CD14-positive monocyte (primary cell): ENCODE measurements around the gene BNC1. TPM values are rescaled to one million over a fixed set of nuclear protein-coding genes. Genes with fewer than 3 reads are reported as not detected.

Source experiments
- DNase-seq, 3 donors: peaks; one replicate each; pipeline ENCODE4 v3.0.0-alpha.2; 2011 to 2022
- H2AFZ ChIP-seq: 2 replicates; pipeline ENCODE4 v1.6.0; 2012; ENCODE audit warnings: mild to moderate bottlenecking, low read depth, low read length, inconsistent platforms; ENCODE audit not compliant: insufficient read depth, poor library complexity, severe bottlenecking
- H3K27ac ChIP-seq, 2 donors: 1 replicate in 1 of 2; 2 replicates in 1 of 2; pipeline ENCODE4 v1.5.1; 2012 to 2013; ENCODE audit warnings: low read length in 2 of 2, control low read depth in 1 of 2, inconsistent platforms in 1 of 2, low read depth in 1 of 2, mild to moderate bottlenecking in 1 of 2
- H3K27me3 ChIP-seq, 2 donors: one replicate each; pipeline versions ENCODE4 v1.6.0 to v1.6.1; 2011 to 2013; ENCODE audit warnings: low read length in 2 of 2; ENCODE audit not compliant: control insufficient read depth in 2 of 2, insufficient read depth in 2 of 2
- H3K36me3 ChIP-seq, 2 donors: replicated peaks in 1 of 2; 1 replicate in 1 of 2; 2 replicates in 1 of 2; pipeline versions ENCODE4 v1.5.1 to v1.6.1; 2012 to 2013; ENCODE audit warnings: low read length in 2 of 2, control low read depth in 1 of 2, inconsistent platforms in 1 of 2, mild to moderate bottlenecking in 1 of 2; ENCODE audit not compliant: insufficient read depth in 2 of 2, control insufficient read depth in 1 of 2
- H3K4me1 ChIP-seq, 2 donors: 1 replicate in 1 of 2; 2 replicates in 1 of 2; pipeline versions ENCODE4 v1.5.1 to v1.6.1; 2012 to 2013; ENCODE audit warnings: low read length in 2 of 2, control low read depth in 1 of 2, inconsistent platforms in 1 of 2, mild to moderate bottlenecking in 1 of 2, moderate library complexity in 1 of 2; ENCODE audit not compliant: insufficient read depth in 2 of 2, control insufficient read depth in 1 of 2
- H3K4me2 ChIP-seq: replicated peaks from 2 replicates; pipeline ENCODE3; 2012; ENCODE audit warnings: low read length, moderate library complexity, mild to moderate bottlenecking; ENCODE audit not compliant: poor library complexity, severe bottlenecking; ENCODE audit errors: extremely low read depth
- H3K4me3 ChIP-seq, 3 experiments: fragments of 200-600 bp in 1 of 3; sonication (generic) in 1 of 3; replicated peaks in 1 of 3; 1 replicate in 2 of 3; 2 replicates in 1 of 3; pipeline ENCODE4 v1.5.1; 2011 to 2013; ENCODE audit warnings: low read length in 3 of 3, mild to moderate bottlenecking in 3 of 3, control low read depth in 2 of 3, low read depth in 2 of 3, inconsistent platforms in 1 of 3, moderate library complexity in 1 of 3
- H3K79me2 ChIP-seq: 2 replicates; pipeline ENCODE4 v1.6.0; 2012; ENCODE audit warnings: mild to moderate bottlenecking, control low read depth, inconsistent platforms, low read length, moderate library complexity; ENCODE audit not compliant: insufficient read depth
- H3K9ac ChIP-seq: 2 replicates; pipeline ENCODE4 v1.6.0; 2017; ENCODE audit warnings: low read length, mild to moderate bottlenecking; ENCODE audit not compliant: insufficient read depth, poor library complexity, severe bottlenecking
- H3K9me3 ChIP-seq, 2 donors: replicated peaks in 1 of 2; 1 replicate in 1 of 2; 2 replicates in 1 of 2; pipeline versions ENCODE4 v1.5.1 to v1.6.1; 2012 to 2013; ENCODE audit warnings: low read length in 2 of 2, control low read depth in 1 of 2; ENCODE audit not compliant: control insufficient read depth in 1 of 2, insufficient read depth in 1 of 2
- H4K20me1 ChIP-seq: 2 replicates; pipeline ENCODE4 v1.6.0; 2012; ENCODE audit warnings: mild to moderate bottlenecking, low read length, control low read depth, moderate library complexity; ENCODE audit not compliant: insufficient read depth
- H3K27ac Mint-ChIP-seq, 7 donors: one replicate each; pipeline ENCODE4 v1.8.0; 2020; ENCODE audit warnings: mild to moderate bottlenecking in 7 of 7, mixed read lengths in 7 of 7, moderate library complexity in 6 of 7, inconsistent platforms in 2 of 7
- H3K27me3 Mint-ChIP-seq, 3 donors: one replicate each; pipeline ENCODE4 v1.8.0; 2021 to 2022; ENCODE audit warnings: low read depth in 3 of 3, mild to moderate bottlenecking in 3 of 3, mixed read lengths in 3 of 3, moderate library complexity in 3 of 3, inconsistent platforms in 1 of 3
- H3K36me3 Mint-ChIP-seq, 2 donors: one replicate each; pipeline ENCODE4 v1.8.0; 2020; ENCODE audit warnings: mixed read lengths in 2 of 2, inconsistent platforms in 1 of 2, mild to moderate bottlenecking in 1 of 2
- H3K4me1 Mint-ChIP-seq: one replicate; pipeline ENCODE4 v1.8.0; 2020; ENCODE audit warnings: mild to moderate bottlenecking, mixed read lengths
- H3K4me3 Mint-ChIP-seq, 2 donors: one replicate each; pipeline ENCODE4 v1.8.0; 2020; ENCODE audit warnings: mild to moderate bottlenecking in 2 of 2, mixed read lengths in 2 of 2, moderate library complexity in 1 of 2
- H3K9me3 Mint-ChIP-seq, 7 donors: one replicate each; pipeline ENCODE4 v1.8.0; 2020 to 2022; ENCODE audit warnings: mixed read lengths in 7 of 7, mild to moderate bottlenecking in 6 of 7, moderate library complexity in 6 of 7, inconsistent platforms in 2 of 7
- WGBS: methylation state at CpG from one replicate; pipeline ENCODE4 v1.1.5; 2013; ENCODE audit warnings: missing lambda C conversion rate; ENCODE audit not compliant: insufficient coverage; 5-methylcytosine and 5-hydroxymethylcytosine counted together
- intact Hi-C, 2 donors: fragments of 100-400 bp; cut with micrococcal nuclease; formaldehyde crosslinking; loops; one replicate each; pipeline versions ENCODE4 v1.15.0 to v1.15.1; 2023
- polyA plus RNA-seq, 3 donors: library from polyadenylated mRNA; depleted of rRNA in 1 of 3; unstranded in 2 of 3; stranded (reverse) in 1 of 3; fragments of 300-500 nt in 2 of 3; fragments of >200 nt in 1 of 3; fragmentation: Illumina TruSeq in 2 of 3; gene quantifications; 1 replicate in 2 of 3; 2 replicates in 1 of 3; pipeline ENCODE4 v1.2.3, GENCODE V29; 2012 to 2021
- TF ChIP-seq, protein P1 (sequence below): fragments of 200-600 bp; IDR thresholded peaks from one replicate; pipeline ENCODE4 v1.8.0; 2022; ENCODE audit warnings: antibody characterized with exemption, mild to moderate bottlenecking

BNC1 gene
- polyA plus RNA-seq, 3 donors = not detected

DNA sequence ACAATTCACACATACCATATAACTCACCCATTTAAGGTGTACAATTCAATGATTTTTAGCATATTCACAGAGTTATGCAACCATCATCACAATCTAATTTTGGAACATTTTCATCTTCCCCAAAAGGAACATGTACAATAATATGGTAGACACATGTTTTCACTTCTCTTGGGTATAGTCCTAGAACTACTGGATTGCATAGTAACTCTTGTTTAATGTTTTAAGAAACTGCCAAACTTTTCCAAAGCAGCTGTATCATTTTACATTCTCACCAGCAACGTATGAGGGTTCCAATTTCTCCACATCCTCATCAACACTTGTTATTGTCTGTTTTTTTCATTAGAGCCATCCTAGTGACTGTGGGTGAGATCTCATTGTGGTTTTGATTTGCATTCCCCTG is 14.3 kb downstream of the BNC1 start:
- intact Hi-C loops = no loop called here
- WGBS = no CpG with 5 or more reads among the region's 1 CpG
- H3K27me3 Mint-ChIP-seq = peaks cover 2 to 16% (median 4%) of the 10 kb centered on the region in 3 donors

GRCh38 chr15:83268147-83268546 is 16.3 kb downstream of the BNC1 start:
- peaks cover 5 to 16% (median 7%) of the 10 kb centered on the region in 3 donors for H3K27me3 Mint-ChIP-seq
- H3K36me3 Mint-ChIP-seq = no peaks in the 10 kb centered on the region
- no peak overlapping the region for H3K4me3 Mint-ChIP-seq
- no peak overlapping the region for H3K27ac Mint-ChIP-seq
- Histone ChIP-seq H3K4me1 (no peaks in the 10 kb centered on the region), H3K79me2 (no peaks in the 10 kb centered on the region), H4K20me1 (no peaks in the 10 kb centered on the region), H3K27ac (no peak overlapping the region), H3K9me3 (no peaks in the 10 kb centered on the region), H3K27me3 (peaks cover 0 to 5% of the 10 kb centered on the region in 2 donors), H3K4me3 (no peak overlapping the region), H3K9ac (no peak overlapping the region), H2AFZ (no peak overlapping the region), H3K36me3 (no peaks in the 10 kb centered on the region), H3K4me2 (no peak overlapping the region)
- TF ChIP-seq, protein P1, sequence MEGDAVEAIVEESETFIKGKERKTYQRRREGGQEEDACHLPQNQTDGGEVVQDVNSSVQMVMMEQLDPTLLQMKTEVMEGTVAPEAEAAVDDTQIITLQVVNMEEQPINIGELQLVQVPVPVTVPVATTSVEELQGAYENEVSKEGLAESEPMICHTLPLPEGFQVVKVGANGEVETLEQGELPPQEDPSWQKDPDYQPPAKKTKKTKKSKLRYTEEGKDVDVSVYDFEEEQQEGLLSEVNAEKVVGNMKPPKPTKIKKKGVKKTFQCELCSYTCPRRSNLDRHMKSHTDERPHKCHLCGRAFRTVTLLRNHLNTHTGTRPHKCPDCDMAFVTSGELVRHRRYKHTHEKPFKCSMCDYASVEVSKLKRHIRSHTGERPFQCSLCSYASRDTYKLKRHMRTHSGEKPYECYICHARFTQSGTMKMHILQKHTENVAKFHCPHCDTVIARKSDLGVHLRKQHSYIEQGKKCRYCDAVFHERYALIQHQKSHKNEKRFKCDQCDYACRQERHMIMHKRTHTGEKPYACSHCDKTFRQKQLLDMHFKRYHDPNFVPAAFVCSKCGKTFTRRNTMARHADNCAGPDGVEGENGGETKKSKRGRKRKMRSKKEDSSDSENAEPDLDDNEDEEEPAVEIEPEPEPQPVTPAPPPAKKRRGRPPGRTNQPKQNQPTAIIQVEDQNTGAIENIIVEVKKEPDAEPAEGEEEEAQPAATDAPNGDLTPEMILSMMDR = no peak
- intact Hi-C loops = no loop called here
- 80% methylated on average over 1 of the region's 4 CpGs for WGBS
- no peaks in the 10 kb centered on the region for H3K4me1 Mint-ChIP-seq
- no peak for DNase-seq
- H3K9me3 Mint-ChIP-seq = peaks cover 0 to 2% (median 0%) of the 10 kb centered on the region in 7 donors

More for the DNA sequence above, 14.3 kb downstream of the BNC1 start:
- H4K20me1 ChIP-seq = no peaks in the 10 kb centered on the region
- no peak overlapping the region for H2AFZ ChIP-seq
- Mint-ChIP-seq H3K27ac (no peak overlapping the region), H3K4me3 (no peak overlapping the region), H3K4me1 (no peaks in the 10 kb centered on the region), H3K36me3 (no peaks in the 10 kb centered on the region), H3K9me3 (no peaks in the 10 kb centered on the region)
- H3K4me2 ChIP-seq = no peak overlapping the region
- no peaks in the 10 kb centered on the region for H3K79me2 ChIP-seq
- no peak overlapping the region for H3K9ac ChIP-seq
- no peak overlapping the region for H3K4me3 ChIP-seq
- no peaks in the 10 kb centered on the region for H3K9me3 ChIP-seq
- no peak for DNase-seq
- peaks cover 0 to 5% of the 10 kb centered on the region in 2 donors for H3K27me3 ChIP-seq
- TF ChIP-seq, protein P1 = no peak
- no peak overlapping the region for H3K27ac ChIP-seq
- H3K36me3 ChIP-seq = no peaks in the 10 kb centered on the region
- H3K4me1 ChIP-seq = no peaks in the 10 kb centered on the region
